Testis (tissue), 2 donors: ENCODE data around the gene ADCY2.

ENCODE experiments used
- POLR2A ChIP-seq: fragments of 450-650 bp; IDR thresholded peaks from one replicate; pipeline ENCODE4 v1.6.1; 2017; ENCODE audit warnings: antibody characterized with exemption, mild to moderate bottlenecking, moderate library complexity
- TF ChIP-seq, protein P1 (sequence below), 3 experiments: fragments of 450-650 bp in 2 of 3; fragments of 200-600 bp in 1 of 3; sonication (generic) in 1 of 3; IDR thresholded peaks; one replicate each; pipeline ENCODE4 v1.5.1; 2016 to 2019; ENCODE audit warnings: antibody characterized with exemption in 3 of 3, mild to moderate bottlenecking in 2 of 3, moderate library complexity in 1 of 3

DNA sequence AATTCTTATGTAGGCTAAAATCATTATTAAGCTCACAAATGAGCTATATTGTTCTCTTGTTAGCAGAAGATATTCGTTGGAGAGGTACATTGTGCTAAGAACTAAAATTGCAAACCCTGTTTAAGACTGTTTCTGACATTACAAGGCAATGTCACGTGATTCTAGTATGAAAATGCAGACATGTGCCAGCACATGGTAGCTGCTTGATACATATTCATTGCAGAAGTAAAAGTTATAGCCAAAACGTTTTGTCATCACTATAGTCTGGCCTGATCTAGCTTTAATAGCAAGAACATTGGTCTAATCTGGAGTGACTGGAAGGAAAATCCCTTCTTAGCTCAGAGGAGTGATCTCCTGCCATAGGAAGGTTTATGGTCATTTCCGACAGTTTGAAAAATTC is 310.3 kb downstream of the ADCY2 start:
- no peak for TF ChIP-seq POLR2A
- TF ChIP-seq, protein P1, sequence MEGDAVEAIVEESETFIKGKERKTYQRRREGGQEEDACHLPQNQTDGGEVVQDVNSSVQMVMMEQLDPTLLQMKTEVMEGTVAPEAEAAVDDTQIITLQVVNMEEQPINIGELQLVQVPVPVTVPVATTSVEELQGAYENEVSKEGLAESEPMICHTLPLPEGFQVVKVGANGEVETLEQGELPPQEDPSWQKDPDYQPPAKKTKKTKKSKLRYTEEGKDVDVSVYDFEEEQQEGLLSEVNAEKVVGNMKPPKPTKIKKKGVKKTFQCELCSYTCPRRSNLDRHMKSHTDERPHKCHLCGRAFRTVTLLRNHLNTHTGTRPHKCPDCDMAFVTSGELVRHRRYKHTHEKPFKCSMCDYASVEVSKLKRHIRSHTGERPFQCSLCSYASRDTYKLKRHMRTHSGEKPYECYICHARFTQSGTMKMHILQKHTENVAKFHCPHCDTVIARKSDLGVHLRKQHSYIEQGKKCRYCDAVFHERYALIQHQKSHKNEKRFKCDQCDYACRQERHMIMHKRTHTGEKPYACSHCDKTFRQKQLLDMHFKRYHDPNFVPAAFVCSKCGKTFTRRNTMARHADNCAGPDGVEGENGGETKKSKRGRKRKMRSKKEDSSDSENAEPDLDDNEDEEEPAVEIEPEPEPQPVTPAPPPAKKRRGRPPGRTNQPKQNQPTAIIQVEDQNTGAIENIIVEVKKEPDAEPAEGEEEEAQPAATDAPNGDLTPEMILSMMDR (IDR thresholded peaks at IDR 0.05): no peak
